OCI-LY3 (cell line): ENCODE data around the gene ARHGAP26.

Experiments
- H2AFZ ChIP-seq: fragments of 200-600, 300-600 bp; shearing (Covaris generic); 2 replicates; pipeline ENCODE4 v1.6.0; 2014; ENCODE audit warnings: antibody characterized with exemption, low read depth, low read length
- H3K27ac ChIP-seq: fragments of 200-600, 300-600 bp; sonication (generic); 2 replicates; pipeline ENCODE4 v1.5.1; 2014; ENCODE audit warnings: mild to moderate bottlenecking, low read length, moderate library complexity, mixed read lengths
- H3K27me3 ChIP-seq: fragments of 200-600, 300-600 bp; sonication (generic); 2 replicates; pipeline ENCODE4 v1.6.1; 2014; ENCODE audit warnings: low read depth, low read length, mixed read lengths
- H3K36me3 ChIP-seq: fragments of 200-600, 300-600 bp; sonication (generic); replicated peaks from 2 replicates; pipeline ENCODE3; 2014; ENCODE audit warnings: low read depth, low read length, mixed read lengths
- H3K4me1 ChIP-seq: fragments of 300-600, 200-600 bp; sonication (generic); 2 replicates; pipeline ENCODE4 v1.6.1; 2014; ENCODE audit warnings: low read length, mixed read lengths
- H3K4me2 ChIP-seq: fragments of 200-600, 300-600 bp; sonication (generic); 2 replicates; pipeline ENCODE4 v1.6.1; 2014; ENCODE audit warnings: low read length, mixed read lengths
- H3K4me3 ChIP-seq: fragments of 300-600, 200-600 bp; sonication (generic); 2 replicates; pipeline ENCODE4 v1.5.1; 2014; ENCODE audit warnings: antibody characterized with exemption, mild to moderate bottlenecking, low read length, moderate library complexity
- H3K79me2 ChIP-seq: fragments of 300-600, 200-600 bp; shearing (Covaris generic); 2 replicates; pipeline ENCODE4 v1.6.1; 2014; ENCODE audit warnings: mild to moderate bottlenecking, low read length, mixed read lengths
- H3K9ac ChIP-seq: fragments of 300-600, 200-600 bp; shearing (Covaris generic); 2 replicates; pipeline ENCODE4 v1.6.0; 2014; ENCODE audit warnings: mild to moderate bottlenecking, low read length, moderate library complexity
- H3K9me3 ChIP-seq: fragments of 200-600, 300-600 bp; shearing (Covaris generic); 2 replicates; pipeline ENCODE4 v1.6.1; 2014; ENCODE audit warnings: low read length, mixed read lengths; ENCODE audit not compliant: insufficient read depth
- H4K20me1 ChIP-seq: fragments of 200-600, 300-600 bp; sonication (generic); 2 replicates; pipeline ENCODE4 v1.6.1; 2016; ENCODE audit warnings: low read length, mixed read lengths; ENCODE audit not compliant: insufficient read depth
- EZH2phosphoT487 ChIP-seq: fragments of 200-600 bp; shearing (Covaris generic); IDR thresholded peaks from 2 replicates; pipeline ENCODE4 v1.6.1; 2018; ENCODE audit warnings: antibody characterized with exemption, mixed run types, low read depth
- TF ChIP-seq, protein P1 (sequence below): fragments of 200-600, 300-600 bp; sonication (generic); IDR thresholded peaks from 2 replicates; pipeline ENCODE4 v1.5.1; 2014; ENCODE audit warnings: antibody characterized with exemption, low read length, low read depth

ARHGAP26 gene

GRCh38 chr5:142821733-142822487 lies 51.7 kb downstream of the ARHGAP26 start:
- Histone ChIP-seq H3K27ac (peak overlapping the region; percentile 47), H3K9me3 (no peaks in the 10 kb centered on the region), H3K4me3 (no peak overlapping the region), H3K4me1 (peaks cover 24% of the 10 kb centered on the region), H3K36me3 (no peaks in the 10 kb centered on the region), H2AFZ (no peak overlapping the region), H3K79me2 (no peaks in the 10 kb centered on the region), H3K4me2 (peak overlapping the region; percentile 40), H4K20me1 (no peaks in the 10 kb centered on the region), H3K27me3 (no peaks in the 10 kb centered on the region), H3K9ac (no peak overlapping the region)
- TF ChIP-seq, protein P1, sequence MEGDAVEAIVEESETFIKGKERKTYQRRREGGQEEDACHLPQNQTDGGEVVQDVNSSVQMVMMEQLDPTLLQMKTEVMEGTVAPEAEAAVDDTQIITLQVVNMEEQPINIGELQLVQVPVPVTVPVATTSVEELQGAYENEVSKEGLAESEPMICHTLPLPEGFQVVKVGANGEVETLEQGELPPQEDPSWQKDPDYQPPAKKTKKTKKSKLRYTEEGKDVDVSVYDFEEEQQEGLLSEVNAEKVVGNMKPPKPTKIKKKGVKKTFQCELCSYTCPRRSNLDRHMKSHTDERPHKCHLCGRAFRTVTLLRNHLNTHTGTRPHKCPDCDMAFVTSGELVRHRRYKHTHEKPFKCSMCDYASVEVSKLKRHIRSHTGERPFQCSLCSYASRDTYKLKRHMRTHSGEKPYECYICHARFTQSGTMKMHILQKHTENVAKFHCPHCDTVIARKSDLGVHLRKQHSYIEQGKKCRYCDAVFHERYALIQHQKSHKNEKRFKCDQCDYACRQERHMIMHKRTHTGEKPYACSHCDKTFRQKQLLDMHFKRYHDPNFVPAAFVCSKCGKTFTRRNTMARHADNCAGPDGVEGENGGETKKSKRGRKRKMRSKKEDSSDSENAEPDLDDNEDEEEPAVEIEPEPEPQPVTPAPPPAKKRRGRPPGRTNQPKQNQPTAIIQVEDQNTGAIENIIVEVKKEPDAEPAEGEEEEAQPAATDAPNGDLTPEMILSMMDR = no peak
- TF ChIP-seq EZH2phosphoT487 = no peak

DNA sequence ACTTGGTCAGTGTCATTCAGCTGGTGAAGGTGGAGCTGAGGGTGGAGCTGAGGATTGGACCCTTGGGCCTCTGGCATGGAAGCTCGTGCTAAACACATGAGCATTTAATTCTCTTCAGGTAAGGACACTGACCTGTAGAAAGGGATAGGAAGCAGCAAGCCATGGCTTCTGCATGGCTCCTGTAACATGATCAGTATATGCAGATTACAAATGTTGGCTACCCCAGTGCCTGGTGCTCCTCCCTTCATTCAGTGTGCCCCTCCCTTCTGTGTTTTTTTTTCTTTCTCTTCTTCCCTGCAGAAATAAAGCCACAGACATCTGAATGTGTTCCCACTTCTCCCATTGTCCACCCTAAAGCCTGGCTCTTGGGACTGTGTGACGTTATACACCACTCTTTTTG lies 52.9 kb downstream of the ARHGAP26 start:
- Histone ChIP-seq H2AFZ (no peak overlapping the region), H3K9me3 (no peaks in the 10 kb centered on the region), H4K20me1 (no peaks in the 10 kb centered on the region), H3K27me3 (no peaks in the 10 kb centered on the region), H3K4me1 (peaks cover 31% of the 10 kb centered on the region), H3K27ac (no peak overlapping the region), H3K4me3 (no peak overlapping the region), H3K79me2 (no peaks in the 10 kb centered on the region), H3K9ac (no peak overlapping the region), H3K4me2 (peak overlapping the region; percentile 40; the same call in 1 of the 2 replicates), H3K36me3 (no peaks in the 10 kb centered on the region)
- TF ChIP-seq, protein P1 = no peak
- no peak for TF ChIP-seq EZH2phosphoT487

DNA sequence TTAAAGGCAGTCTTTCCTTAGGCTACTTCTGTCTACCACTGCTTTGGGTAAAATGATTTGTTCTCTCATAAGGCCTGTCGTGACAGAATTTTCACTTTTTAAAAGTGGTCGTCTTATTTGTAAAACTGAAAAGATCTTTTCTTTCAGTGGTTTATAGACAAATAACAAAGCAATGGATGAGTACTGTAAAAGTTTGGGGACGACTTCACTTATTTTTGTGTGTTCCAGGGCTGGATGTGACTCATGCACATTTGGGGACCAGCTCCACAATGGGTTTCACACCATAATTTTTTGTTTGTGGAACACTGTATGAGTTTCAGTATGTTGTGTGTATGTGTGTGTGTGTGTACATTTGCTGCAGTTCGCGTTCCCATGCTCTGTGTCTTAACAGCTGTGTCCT lies 53.6 kb downstream of the ARHGAP26 start:
- no peak overlapping the region for H3K27ac ChIP-seq
- H3K9me3 ChIP-seq = no peaks in the 10 kb centered on the region
- H2AFZ ChIP-seq = no peak overlapping the region
- H3K79me2 ChIP-seq = no peaks in the 10 kb centered on the region
- H3K36me3 ChIP-seq = no peaks in the 10 kb centered on the region
- H3K4me2 ChIP-seq = no peak overlapping the region
- no peak for TF ChIP-seq EZH2phosphoT487
- TF ChIP-seq, protein P1 = no peak
- peaks cover 31% of the 10 kb centered on the region for H3K4me1 ChIP-seq
- H3K27me3 ChIP-seq = no peaks in the 10 kb centered on the region
- no peak overlapping the region for H3K9ac ChIP-seq
- no peak overlapping the region for H3K4me3 ChIP-seq
- no peaks in the 10 kb centered on the region for H4K20me1 ChIP-seq

DNA sequence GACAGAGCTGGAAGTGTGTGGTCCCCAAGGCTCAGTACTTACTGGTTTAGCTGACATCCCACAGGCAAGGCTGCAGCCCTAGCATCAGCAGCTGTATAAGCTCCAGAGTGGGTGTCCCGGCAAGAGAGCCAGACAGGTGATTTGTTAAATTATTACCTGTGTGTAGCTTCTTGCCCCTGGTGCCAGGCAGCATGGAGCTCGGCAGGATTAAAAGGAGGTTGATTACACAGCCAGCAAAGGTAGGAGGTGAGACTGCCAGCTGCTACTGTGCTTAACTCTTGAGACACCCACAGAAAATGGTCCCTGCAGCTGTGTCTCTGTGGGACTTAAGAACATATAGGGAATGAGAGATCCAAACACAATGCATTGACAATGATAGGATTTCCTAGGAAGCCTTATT lies 54.2 kb downstream of the ARHGAP26 start:
- Histone ChIP-seq H2AFZ (no peak overlapping the region), H3K9ac (no peak overlapping the region), H3K4me2 (no peak overlapping the region)

More for the DNA sequence above, 54.2 kb downstream of the ARHGAP26 start:
- Histone ChIP-seq H3K79me2 (no peaks in the 10 kb centered on the region), H3K27ac (no peak overlapping the region), H3K27me3 (no peaks in the 10 kb centered on the region), H4K20me1 (no peaks in the 10 kb centered on the region), H3K9me3 (no peaks in the 10 kb centered on the region), H3K4me3 (no peak overlapping the region), H3K36me3 (no peaks in the 10 kb centered on the region), H3K4me1 (peaks cover 31% of the 10 kb centered on the region)
- no peak for TF ChIP-seq EZH2phosphoT487
- TF ChIP-seq, protein P1 = no peak
